HCT116 (cell line): ENCODE data around the gene WBP1L. TPM values are rescaled to one million over a fixed set of nuclear protein-coding genes. Genes with fewer than 3 reads are reported as not detected.

Experiments used
- ATAC-seq: fragments of 200-7000 bp; cut with Tn5 transposase; 2 replicates; pipeline ENCODE4 v1.9.1; 2020; ENCODE audit warnings: mild to moderate bottlenecking, moderate library complexity
- BruUV-seq: library from RNA; stranded (reverse); fragments of 400-500 nt; replicated peaks from 2 replicates; lab custom pipeline; 2021; lab: Mats Ljungman, UMichigan
- CTCF ChIA-PET: fragments of 300-600 bp; sonication (Branson Sonifier 250); formaldehyde crosslinking; loops from one replicate; lab custom pipeline; 2021; ENCODE audit warnings: antibody characterized with exemption; lab: Charles Lee
- POLR2A ChIA-PET: fragments of 300-600, 350-600 bp; sonication (Branson Sonifier 250); formaldehyde crosslinking; loops from one replicate; lab custom pipeline; 2021; ENCODE audit warnings: antibody characterized with exemption; lab: Charles Lee
- RAD21 ChIA-PET, 2 experiments: fragments of 300-600 bp; sonication (Branson Sonifier 250); formaldehyde crosslinking; loops; one replicate each; lab custom pipeline; 2023; ENCODE audit warnings: low total read pairs in 2 of 2; ENCODE audit not compliant: uncharacterized antibody in 2 of 2, unreplicated experiment in 2 of 2, low non-redundant PET in 1 of 2; lab: Charles Lee
- DNase-seq: peaks from one replicate; pipeline ENCODE4 v3.0.0-alpha.2; 2010; ENCODE audit warnings: low read depth, low spot score
- H2AFZ ChIP-seq: fragments of 200-600 bp; shearing (Covaris generic), sonication (generic); 2 replicates; pipeline ENCODE4 v1.6.1; 2017; ENCODE audit warnings: low read depth, mixed run types, mixed read lengths, antibody characterized with exemption, low read length; ENCODE audit not compliant: poor library complexity, severe bottlenecking
- H3K27ac ChIP-seq: 2 replicates; pipeline ENCODE4 v1.5.1; 2012; ENCODE audit warnings: low read depth, low read length
- H3K27me3 ChIP-seq: fragments of 200-600 bp; sonication (generic); 2 replicates; pipeline ENCODE4 v1.6.1; 2016; ENCODE audit warnings: mixed run types, low read length, mixed read lengths; ENCODE audit not compliant: insufficient read depth
- H3K36me3 ChIP-seq, 2 experiments: fragments of 200-500 bp in 1 of 2; fragments of 200-600 bp in 1 of 2; sonication (Bioruptor generic) in 1 of 2; sonication (generic) in 1 of 2; 2 replicates each; pipeline versions ENCODE4 v1.5.1 to v1.6.1; 2014 to 2016; ENCODE audit warnings: low read length in 2 of 2, inconsistent platforms in 1 of 2, mixed read lengths in 1 of 2, mixed run types in 1 of 2; ENCODE audit not compliant: insufficient read depth in 2 of 2, control insufficient read depth in 1 of 2
- H3K4me1 ChIP-seq, 2 experiments: fragments of 200-600 bp in 1 of 2; sonication (generic) in 1 of 2; 2 replicates each; pipeline versions ENCODE4 v1.5.1 to v1.6.1; 2012 to 2017; ENCODE audit warnings: low read length in 2 of 2, inconsistent platforms in 1 of 2, mild to moderate bottlenecking in 1 of 2, mixed read lengths in 1 of 2, mixed run types in 1 of 2, moderate library complexity in 1 of 2; ENCODE audit not compliant: insufficient read depth in 2 of 2, control insufficient read depth in 1 of 2
- H3K4me2 ChIP-seq: fragments of 200-600 bp; sonication (generic); 2 replicates; pipeline ENCODE4 v1.6.1; 2017; ENCODE audit warnings: mixed run types, low read length, mixed read lengths
- H3K4me3 ChIP-seq, 2 experiments: fragments of 200-600 bp in 1 of 2; sonication (generic) in 1 of 2; replicated peaks in 1 of 2; 2 replicates each; pipeline ENCODE4 v1.5.1; 2011 to 2016; ENCODE audit warnings: low read length in 2 of 2, control low read depth in 1 of 2, low read depth in 1 of 2, mild to moderate bottlenecking in 1 of 2, mixed read lengths in 1 of 2, mixed run types in 1 of 2
- H3K79me2 ChIP-seq: fragments of 200-600 bp; sonication (generic); 2 replicates; pipeline ENCODE4 v1.6.1; 2017; ENCODE audit warnings: mild to moderate bottlenecking, mixed run types, low read length, moderate library complexity, mixed read lengths; ENCODE audit not compliant: insufficient read depth
- H3K9ac ChIP-seq: fragments of 200-600 bp; sonication (generic); 2 replicates; pipeline ENCODE4 v1.6.1; 2016; ENCODE audit warnings: low read length, mixed read lengths
- H3K9me2 ChIP-seq: fragments of 200-600 bp; sonication (generic), shearing (Covaris generic); 2 replicates; pipeline ENCODE4 v1.6.1; 2017; ENCODE audit warnings: mixed run types, mild to moderate bottlenecking, moderate library complexity; ENCODE audit not compliant: insufficient read depth
- H3K9me3 ChIP-seq, 2 experiments: fragments of 200-500 bp in 1 of 2; fragments of 200-600 bp in 1 of 2; sonication (Bioruptor generic) in 1 of 2; sonication (generic) in 1 of 2; 2 replicates each; pipeline ENCODE4 v1.6.1; 2014 to 2017; ENCODE audit warnings: low read length in 2 of 2, mixed read lengths in 2 of 2, inconsistent platforms in 1 of 2, low read depth in 1 of 2, mild to moderate bottlenecking in 1 of 2, mixed run types in 1 of 2, moderate library complexity in 1 of 2; ENCODE audit not compliant: control insufficient read depth in 1 of 2, insufficient read depth in 1 of 2
- H4K20me1 ChIP-seq: fragments of 200-600 bp; sonication (generic), shearing (Covaris generic); 2 replicates; pipeline ENCODE4 v1.6.1; 2017; ENCODE audit warnings: mixed run types, mild to moderate bottlenecking, moderate library complexity; ENCODE audit not compliant: insufficient read depth
- CBX3 ChIP-seq: IDR thresholded peaks from 2 replicates; pipeline ENCODE4 v1.6.1; 2012; ENCODE audit warnings: low read depth
- CEBPB ChIP-seq: IDR thresholded peaks from 2 replicates; pipeline ENCODE4 v1.6.1; 2012; ENCODE audit warnings: low read depth
- CTCF ChIP-seq, 3 experiments: fragments of 200-600 bp in 1 of 3; sonication (generic) in 1 of 3; IDR thresholded peaks in 2 of 3; conservative IDR thresholded peaks in 1 of 3; 2 replicates each; pipeline ENCODE4 v1.5.1; 2012 to 2017; ENCODE audit warnings: low read depth in 2 of 3, low read length in 2 of 3, antibody characterized with exemption in 1 of 3, borderline replicate concordance in 1 of 3, control low read depth in 1 of 3, mild to moderate bottlenecking in 1 of 3, mixed read lengths in 1 of 3, mixed run types in 1 of 3, moderate library complexity in 1 of 3; ENCODE audit not compliant: insufficient read depth in 1 of 3
- EGR1 ChIP-seq: IDR thresholded peaks from 2 replicates; pipeline ENCODE4 v1.6.1; 2012; ENCODE audit warnings: low read depth
- EZH2 ChIP-seq: fragments of 200-600 bp; sonication (generic); IDR thresholded peaks from 2 replicates; pipeline ENCODE4 v1.6.1; 2017; ENCODE audit warnings: antibody characterized with exemption, mixed run types
- EZH2phosphoT487 ChIP-seq: fragments of 200-600 bp; IDR thresholded peaks from 2 replicates; pipeline ENCODE4 v1.6.1; 2018; ENCODE audit warnings: antibody characterized with exemption, borderline replicate concordance
- FOSL1 ChIP-seq: IDR thresholded peaks from 2 replicates; pipeline ENCODE4 v1.6.1; 2012; ENCODE audit warnings: low read depth
- JUND ChIP-seq: IDR thresholded peaks from 2 replicates; pipeline ENCODE4 v1.6.1; 2012
- POLR2A ChIP-seq: IDR thresholded peaks from 2 replicates; pipeline ENCODE4 v1.7.0; 2011; ENCODE audit warnings: borderline replicate concordance; ENCODE audit not compliant: insufficient read depth, insufficient read length; ENCODE audit errors: extremely low read depth
- POLR2AphosphoS5 ChIP-seq: IDR thresholded peaks from 2 replicates; pipeline ENCODE4 v1.6.1; 2011; ENCODE audit warnings: mild to moderate bottlenecking, low read depth, low read length, moderate library complexity
- RAD21 ChIP-seq: IDR thresholded peaks from 2 replicates; pipeline ENCODE4 v1.6.1; 2012; ENCODE audit warnings: low read depth, mild to moderate bottlenecking
- SIN3A ChIP-seq: IDR thresholded peaks from 2 replicates; pipeline ENCODE4 v1.6.1; 2012; ENCODE audit warnings: low read depth
- SRF ChIP-seq: IDR thresholded peaks from 2 replicates; pipeline ENCODE4 v1.6.1; 2012; ENCODE audit warnings: low read depth
- TCF7L2 ChIP-seq: IDR thresholded peaks from 2 replicates; pipeline ENCODE4 v1.7.0; 2011; ENCODE audit warnings: borderline replicate concordance, inconsistent platforms; ENCODE audit not compliant: insufficient read depth, insufficient read length; ENCODE audit errors: extremely low read depth
- YY1 ChIP-seq: IDR thresholded peaks from 2 replicates; pipeline ENCODE4 v1.6.1; 2011; ENCODE audit warnings: low read length, low read depth, moderate library complexity, mild to moderate bottlenecking; ENCODE audit not compliant: insufficient replicate concordance; ENCODE audit errors: extremely low read depth
- ZFX ChIP-seq: fragments of 450-650 bp; IDR thresholded peaks from 2 replicates; pipeline ENCODE4 v1.6.1; 2017
- ZNF274 ChIP-seq: fragments of 200-500 bp; sonication (Bioruptor generic); IDR thresholded peaks from 2 replicates; pipeline ENCODE4 v1.6.1; 2014; ENCODE audit warnings: mild to moderate bottlenecking, low read depth, low read length, inconsistent platforms
- intact Hi-C: fragments of 100-400 bp; cut with micrococcal nuclease; formaldehyde crosslinking; loops from 2 replicates; pipeline ENCODE4 v1.10.0; 2022
- total RNA-seq: library from RNA; stranded (reverse); gene quantifications from one replicate; pipeline ENCODE4 v1.2.1, GENCODE V29; 2021; ENCODE audit not compliant: unreplicated experiment
- TF ChIP-seq, protein P1 (sequence below): IDR thresholded peaks from 2 replicates; pipeline ENCODE4 v1.6.1; 2012
- TF ChIP-seq, protein P2 (sequence below): IDR thresholded peaks from 2 replicates; pipeline ENCODE4 v1.6.1; 2012

WBP1L gene
- total RNA-seq, 1 experiment from 2014 or later = 25.2 TPM

GRCh38 chr10:102777711-102778453 lies 34.1 kb downstream of the WBP1L start:
- no peak overlapping the region for H2AFZ ChIP-seq
- no peaks in the 10 kb centered on the region for H3K9me2 ChIP-seq
- DNase-seq = no peak
- no peaks in the 10 kb centered on the region for H3K79me2 ChIP-seq
- TF ChIP-seq EZH2phosphoT487 = no peak
- TF ChIP-seq FOSL1 = no peak
- TF ChIP-seq CEBPB = no peak
- no peak for TF ChIP-seq EZH2
- no peak for TF ChIP-seq TCF7L2
- TF ChIP-seq CBX3 = no peak
- TF ChIP-seq, protein P1, sequence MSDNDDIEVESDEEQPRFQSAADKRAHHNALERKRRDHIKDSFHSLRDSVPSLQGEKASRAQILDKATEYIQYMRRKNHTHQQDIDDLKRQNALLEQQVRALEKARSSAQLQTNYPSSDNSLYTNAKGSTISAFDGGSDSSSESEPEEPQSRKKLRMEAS = no peak
- no peak for TF ChIP-seq ZNF274
- TF ChIP-seq EGR1 = no peak
- TF ChIP-seq ZFX = no peak
- TF ChIP-seq SIN3A = no peak
- TF ChIP-seq POLR2AphosphoS5 = no peak
- CTCF ChIA-PET = no interaction called here
- H3K9ac ChIP-seq = no peak overlapping the region
- no TSS peak for BruUV-seq
- no peak overlapping the region for H3K4me3 ChIP-seq
- H3K4me2 ChIP-seq = no peak overlapping the region
- no peaks in the 10 kb centered on the region for H4K20me1 ChIP-seq
- H3K27me3 ChIP-seq = no peaks in the 10 kb centered on the region
- intact Hi-C loops = no loop called here
- H3K9me3 ChIP-seq = no peaks in the 10 kb centered on the region
- no peaks in the 10 kb centered on the region for H3K4me1 ChIP-seq
- no peak overlapping the region for H3K27ac ChIP-seq
- ATAC-seq = no peak
- POLR2A ChIA-PET = no interaction called here
- H3K36me3 ChIP-seq = no peaks in the 10 kb centered on the region
- RAD21 ChIA-PET = no interaction called here

DNA sequence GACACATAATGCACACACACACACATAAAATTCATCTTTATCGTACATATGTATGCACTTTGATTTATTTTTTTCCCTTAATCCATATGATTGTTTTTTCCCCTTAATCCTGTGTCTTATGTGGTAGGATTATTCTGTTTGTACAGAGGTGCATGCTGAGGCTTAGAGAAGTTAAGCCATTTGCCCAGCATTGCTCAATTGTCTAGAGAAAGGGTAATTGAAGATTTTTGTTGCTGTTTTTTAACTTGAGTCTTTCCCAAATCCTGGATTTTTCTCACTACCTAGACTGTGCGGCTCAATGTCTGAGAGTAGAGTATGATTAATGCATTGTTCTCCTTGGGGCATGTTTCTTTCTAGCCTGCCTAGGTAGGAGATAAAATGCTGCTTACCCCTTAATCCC lies 35.0 kb downstream of the WBP1L start:
- CTCF ChIA-PET = no interaction called here
- Histone ChIP-seq H3K27ac (no peak overlapping the region), H3K9me3 (no peaks in the 10 kb centered on the region)

More for the DNA sequence above, 35.0 kb downstream of the WBP1L start:
- intact Hi-C loops = no loop called here
- BruUV-seq = no TSS peak
- Histone ChIP-seq H3K9ac (no peak overlapping the region), H3K9me2 (no peaks in the 10 kb centered on the region), H3K4me1 (no peaks in the 10 kb centered on the region), H4K20me1 (no peaks in the 10 kb centered on the region), H3K4me2 (no peak overlapping the region), H3K4me3 (no peak overlapping the region), H3K27me3 (no peaks in the 10 kb centered on the region), H2AFZ (no peak overlapping the region), H3K36me3 (no peaks in the 10 kb centered on the region), H3K79me2 (no peaks in the 10 kb centered on the region)
- ATAC-seq (no peak), DNase-seq (no peak)
- ChIA-PET RAD21 (no interaction called here), POLR2A (no interaction called here)
- TF ChIP-seq POLR2A = no peak
- TF ChIP-seq SRF = no peak
- no peak for TF ChIP-seq EZH2phosphoT487
- no peak for TF ChIP-seq EZH2
- no peak for TF ChIP-seq YY1
- TF ChIP-seq, protein P2, sequence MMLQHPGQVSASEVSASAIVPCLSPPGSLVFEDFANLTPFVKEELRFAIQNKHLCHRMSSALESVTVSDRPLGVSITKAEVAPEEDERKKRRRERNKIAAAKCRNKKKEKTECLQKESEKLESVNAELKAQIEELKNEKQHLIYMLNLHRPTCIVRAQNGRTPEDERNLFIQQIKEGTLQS = no peak
- TF ChIP-seq, protein P1 = no peak
- TF ChIP-seq JUND = no peak
- no peak for TF ChIP-seq ZNF274
- no peak for TF ChIP-seq CTCF (IDR thresholded peaks at IDR 0.05 in 2 of 3, conservative IDR thresholded peaks at IDR 0.05 in 1 of 3; ENCODE audit: borderline replicate concordance in 1 of 3, insufficient read depth in 1 of 3, low read depth in 2 of 3, low read length in 2 of 3)
- TF ChIP-seq RAD21 = no peak
- no peak for TF ChIP-seq TCF7L2
